Prostate gland (tissue), 2 donors: ENCODE data around the gene FREM2. TPM values are rescaled to one million over a fixed set of nuclear protein-coding genes. Genes with fewer than 3 reads are reported as not detected.

Experiments
- DNase-seq: peaks from one replicate; pipeline ENCODE4 v3.0.0-alpha.2; 2019; ENCODE audit warnings: low spot score
- H3K27ac ChIP-seq, 2 donors: fragments of 200-600 bp; sonication (generic); 2 replicates each; pipeline ENCODE4 v1.5.1; 2017 to 2019
- H3K27me3 ChIP-seq: fragments of 200-600 bp; sonication (generic); replicated peaks from 2 replicates; pipeline ENCODE4 v1.5.1; 2019; ENCODE audit not compliant: insufficient read depth
- H3K36me3 ChIP-seq, 2 donors: fragments of 200-600 bp; sonication (generic); 1 replicate in 1 of 2; 2 replicates in 1 of 2; pipeline versions ENCODE4 v1.5.1 to v1.8.1; 2017 to 2019
- H3K4me1 ChIP-seq: fragments of 200-600 bp; sonication (generic); replicated peaks from 2 replicates; pipeline ENCODE4 v1.5.1; 2019
- H3K4me3 ChIP-seq, 2 donors: fragments of 200-600 bp; sonication (generic); 2 replicates each; pipeline ENCODE4 v1.5.1; 2017 to 2019
- H3K9me3 ChIP-seq: fragments of 200-600 bp; sonication (generic); 2 replicates; pipeline ENCODE4 v1.5.1; 2017
- POLR2A ChIP-seq: fragments of 450-650 bp; IDR thresholded peaks from one replicate; pipeline ENCODE4 v1.6.1; 2016; ENCODE audit warnings: antibody characterized with exemption, mild to moderate bottlenecking
- POLR2AphosphoS5 ChIP-seq: sonication (generic); formaldehyde crosslinking; IDR thresholded peaks from one replicate; pipeline ENCODE4 v1.6.1; 2017; ENCODE audit warnings: antibody characterized with exemption
- WGBS: methylation state at CpG from one replicate; pipeline ENCODE4 v1.1.5; 2018; 5-methylcytosine and 5-hydroxymethylcytosine counted together
- intact Hi-C: fragments of 100-400 bp; cut with DNase I; formaldehyde crosslinking; loops from one replicate; pipeline ENCODE4 v1.14.2; 2022
- total RNA-seq, 2 donors: library from RNA; depleted of rRNA; stranded (reverse); fragments of >200 nt; gene quantifications; one replicate each; pipeline ENCODE4 v1.1.0, GENCODE V29; 2016
- TF ChIP-seq, protein P1 (sequence below), 4 experiments: fragments of 200-600 bp in 2 of 4; fragments of 450-650 bp in 2 of 4; sonication (generic) in 2 of 4; IDR thresholded peaks; 1 replicate in 3 of 4; 2 replicates in 1 of 4; pipeline ENCODE4 v1.5.1; 2016 to 2019; ENCODE audit warnings: antibody characterized with exemption in 4 of 4, mild to moderate bottlenecking in 2 of 4, moderate library complexity in 2 of 4

Gene FREM2
- total RNA-seq, 2 donors from 2014 or later, result 3.1 to 5.9 TPM

DNA sequence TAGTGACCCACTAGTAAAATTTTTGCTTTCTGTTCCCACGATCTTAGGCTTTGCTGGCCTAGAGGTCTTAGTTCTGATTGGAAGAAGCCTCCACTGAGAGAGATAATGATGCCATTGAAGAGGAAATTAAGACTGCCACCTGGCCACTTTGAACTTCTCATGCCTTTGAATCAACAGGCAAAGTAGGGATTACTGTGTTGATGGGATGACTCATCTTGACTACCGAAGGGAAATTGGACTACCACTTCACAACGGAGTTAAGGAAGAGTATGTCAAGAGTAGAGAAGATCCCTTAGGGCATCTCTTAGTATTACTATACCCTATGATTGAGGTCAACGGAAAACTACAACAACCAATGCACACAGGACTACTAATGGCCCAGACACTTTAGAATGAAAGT lies 12.7 kb upstream of the FREM2 start:
- Histone ChIP-seq H3K4me3 (no peak overlapping the region), H3K36me3 (no peaks in the 10 kb centered on the region), H3K27me3 (no peaks in the 10 kb centered on the region), H3K9me3 (no peaks in the 10 kb centered on the region), H3K4me1 (no peaks in the 10 kb centered on the region), H3K27ac (no peak overlapping the region)
- TF ChIP-seq POLR2AphosphoS5, result no peak
- no peak for TF ChIP-seq POLR2A
- TF ChIP-seq, protein P1, sequence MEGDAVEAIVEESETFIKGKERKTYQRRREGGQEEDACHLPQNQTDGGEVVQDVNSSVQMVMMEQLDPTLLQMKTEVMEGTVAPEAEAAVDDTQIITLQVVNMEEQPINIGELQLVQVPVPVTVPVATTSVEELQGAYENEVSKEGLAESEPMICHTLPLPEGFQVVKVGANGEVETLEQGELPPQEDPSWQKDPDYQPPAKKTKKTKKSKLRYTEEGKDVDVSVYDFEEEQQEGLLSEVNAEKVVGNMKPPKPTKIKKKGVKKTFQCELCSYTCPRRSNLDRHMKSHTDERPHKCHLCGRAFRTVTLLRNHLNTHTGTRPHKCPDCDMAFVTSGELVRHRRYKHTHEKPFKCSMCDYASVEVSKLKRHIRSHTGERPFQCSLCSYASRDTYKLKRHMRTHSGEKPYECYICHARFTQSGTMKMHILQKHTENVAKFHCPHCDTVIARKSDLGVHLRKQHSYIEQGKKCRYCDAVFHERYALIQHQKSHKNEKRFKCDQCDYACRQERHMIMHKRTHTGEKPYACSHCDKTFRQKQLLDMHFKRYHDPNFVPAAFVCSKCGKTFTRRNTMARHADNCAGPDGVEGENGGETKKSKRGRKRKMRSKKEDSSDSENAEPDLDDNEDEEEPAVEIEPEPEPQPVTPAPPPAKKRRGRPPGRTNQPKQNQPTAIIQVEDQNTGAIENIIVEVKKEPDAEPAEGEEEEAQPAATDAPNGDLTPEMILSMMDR (IDR thresholded peaks at IDR 0.05), result no peak
- WGBS, result 84% methylated on average over 4 of the region's 4 CpGs
- no peak for DNase-seq
- intact Hi-C loops, result no loop called here

DNA sequence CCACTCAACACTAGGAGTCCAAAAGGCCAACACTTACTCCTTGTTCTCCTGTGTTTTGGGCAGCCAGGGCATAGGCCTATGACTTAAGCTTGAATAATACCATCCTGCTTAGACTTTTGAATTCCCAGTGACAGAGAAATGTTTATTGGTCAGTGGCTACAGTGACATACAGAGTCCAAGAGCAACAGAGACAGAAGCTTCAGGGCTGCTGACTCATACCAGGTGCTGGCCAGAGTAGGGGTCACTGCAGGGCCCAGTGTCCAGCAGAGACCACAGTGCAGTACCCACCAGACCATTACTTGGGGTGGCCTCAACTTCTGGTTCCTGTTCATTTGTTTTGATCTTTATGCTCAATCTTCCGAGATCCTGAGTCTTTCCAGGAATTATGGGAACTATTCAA lies 6.0 kb upstream of the FREM2 start:
- H3K4me3 ChIP-seq, result no peak overlapping the region
- DNase-seq, result no peak
- H3K36me3 ChIP-seq, result no peaks in the 10 kb centered on the region
- TF ChIP-seq POLR2A (no peak), POLR2AphosphoS5 (no peak)
- TF ChIP-seq, protein P1 (IDR thresholded peaks at IDR 0.05), result no peak
- no peaks in the 10 kb centered on the region for H3K27me3 ChIP-seq
- intact Hi-C loops, result no loop called here
- H3K4me1 ChIP-seq, result no peaks in the 10 kb centered on the region
- 74% methylated on average over 1 of the region's 1 CpG for WGBS
- no peak overlapping the region for H3K27ac ChIP-seq
- no peaks in the 10 kb centered on the region for H3K9me3 ChIP-seq

DNA sequence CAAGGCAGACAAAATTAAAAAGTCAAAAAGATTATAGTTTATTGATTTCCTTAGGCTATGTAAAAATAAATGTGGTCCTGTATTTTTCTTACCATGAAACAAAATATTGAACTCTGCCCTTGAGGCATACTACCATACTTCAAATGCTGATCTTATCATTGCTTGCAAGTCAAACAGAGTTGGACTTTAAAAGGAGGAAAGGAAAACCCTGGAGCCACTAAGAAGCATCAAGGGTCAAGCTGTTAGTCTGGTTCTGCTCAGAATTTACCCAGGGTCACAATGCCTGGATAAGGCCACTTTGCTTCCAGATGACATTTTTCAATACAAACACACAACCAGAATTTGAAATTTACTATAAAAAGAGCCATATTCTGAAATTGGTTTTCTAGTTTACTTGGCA lies 2.2 kb upstream of the FREM2 start:
- intact Hi-C loops, result loop anchor here (5.0 kb wide), 1 partner anchor 233 kb away; no protein-coding TSS in a partner anchor
- DNase-seq, result no peak
- H3K4me1 ChIP-seq, result no peaks in the 10 kb centered on the region
- no peaks in the 10 kb centered on the region for H3K9me3 ChIP-seq
- no peaks in the 10 kb centered on the region for H3K36me3 ChIP-seq
- H3K4me3 ChIP-seq, result no peak overlapping the region
- no peak for TF ChIP-seq POLR2A
- TF ChIP-seq, protein P1 (IDR thresholded peaks at IDR 0.05), result no peak
- TF ChIP-seq POLR2AphosphoS5, result no peak
- H3K27me3 ChIP-seq, result no peaks in the 10 kb centered on the region
- no peak overlapping the region for H3K27ac ChIP-seq

DNA sequence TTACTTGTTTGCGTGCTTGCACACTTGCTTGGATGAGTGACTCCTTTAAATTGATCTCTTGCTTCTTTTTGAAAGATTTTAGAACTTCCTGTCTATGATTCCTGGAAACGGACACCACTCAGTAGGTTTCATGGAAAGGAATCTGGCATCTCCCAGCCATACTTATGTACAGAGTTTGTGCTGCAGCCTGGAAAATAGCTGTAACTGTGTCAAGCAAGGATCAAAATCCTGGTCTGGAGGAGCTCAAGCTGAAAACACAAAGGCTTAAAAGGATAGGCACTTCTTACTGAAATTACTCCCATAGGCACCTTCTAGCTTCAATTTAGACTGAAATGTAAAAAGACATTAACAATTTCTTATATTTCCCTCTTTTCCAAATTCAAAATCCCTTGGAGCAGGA lies 1.4 kb upstream of the FREM2 start:
- H3K4me1 ChIP-seq, result no peaks in the 10 kb centered on the region
- no peak overlapping the region for H3K4me3 ChIP-seq
- intact Hi-C loops, result loop anchor here (5.0 kb wide), 1 partner anchor 232 kb away; no protein-coding TSS in a partner anchor
- no peak for TF ChIP-seq POLR2AphosphoS5
- TF ChIP-seq, protein P1 (IDR thresholded peaks at IDR 0.05), result no peak
- no peak for TF ChIP-seq POLR2A
- H3K27ac ChIP-seq, result no peak overlapping the region
- WGBS, result 65% methylated on average over 2 of the region's 2 CpGs
- H3K9me3 ChIP-seq, result no peaks in the 10 kb centered on the region
- H3K36me3 ChIP-seq, result no peaks in the 10 kb centered on the region
- no peaks in the 10 kb centered on the region for H3K27me3 ChIP-seq
- DNase-seq, result no peak

DNA sequence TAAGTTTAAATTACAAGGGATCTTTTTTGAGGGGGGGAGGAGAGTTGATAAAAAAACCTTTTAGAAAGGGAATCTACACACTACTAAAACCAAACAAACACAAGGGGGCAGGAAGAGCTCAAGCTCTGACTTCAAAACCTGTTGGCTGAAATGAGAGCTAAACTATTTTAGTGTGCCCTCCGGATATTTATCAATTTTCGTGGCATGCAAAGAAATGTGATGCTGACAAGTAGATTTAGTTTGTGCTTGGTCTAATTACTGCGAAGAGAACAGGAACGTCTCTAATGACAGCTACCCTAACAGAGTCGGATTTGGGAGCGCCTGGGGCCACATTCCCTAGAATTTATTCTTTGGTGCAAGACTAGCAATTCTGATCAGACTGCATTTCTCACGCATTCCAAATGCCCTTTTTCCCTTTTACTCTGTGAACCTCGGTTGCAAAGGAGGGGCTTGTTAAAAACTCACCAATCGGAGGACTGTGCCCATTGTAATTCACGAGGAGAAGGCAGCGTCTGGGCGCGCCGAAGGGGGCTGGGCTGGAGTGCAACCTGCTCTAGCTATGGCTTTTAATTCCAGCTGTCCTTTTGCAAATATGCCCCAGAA lies 802 bp upstream of the FREM2 start:
- intact Hi-C loops, result loop anchor here (2.0 to 5.0 kb wide), 3 partner anchors 81 to 231 kb away; no protein-coding TSS in a partner anchor
- WGBS, result under 1% methylated on average over 14 of the region's 14 CpGs
- H3K4me3 ChIP-seq, result peak overlapping the region; percentile 29 to 35
- H3K27me3 ChIP-seq, result no peaks in the 10 kb centered on the region
- no peak for DNase-seq
- no peaks in the 10 kb centered on the region for H3K9me3 ChIP-seq
- H3K4me1 ChIP-seq, result no peaks in the 10 kb centered on the region
- no peaks in the 10 kb centered on the region for H3K36me3 ChIP-seq
- no peak overlapping the region for H3K27ac ChIP-seq
- TF ChIP-seq, protein P1 (IDR thresholded peaks at IDR 0.05), result peak in 3 of 4 experiments; percentile 23 to 45 (median 37)
- no peak for TF ChIP-seq POLR2A
